ENCODE data around the gene PLAGL2.
"Not testable (repeated sequence)": the region's sequence is repeated elsewhere in the genome, so short reads cannot be mapped to it uniquely, and the experiment has no call there.

Gene PLAGL2

GRCh38 chr20:32186506-32186905, 21.0 kb downstream of the PLAGL2 start:
- in situ Hi-C loops (cut with MboI; ENCODE audit: low sequenced_read_pairs): no loop called here

GRCh38 chr20:32184961-32185603, 22.5 kb downstream of the PLAGL2 start:
- in situ Hi-C loops (cut with MboI; ENCODE audit: low sequenced_read_pairs): no loop called here

GRCh38 chr20:32183947-32184635, 23.5 kb downstream of the PLAGL2 start:
- in situ Hi-C loops (cut with MboI; ENCODE audit: low sequenced_read_pairs): no loop called here

- in situ Hi-C loops (cut with MboI; ENCODE audit: low sequenced_read_pairs): no loop called here
Measured at GRCh38 chr20:32181606-32182005, 25.9 kb downstream of the PLAGL2 start.

- in situ Hi-C loops (cut with MboI; ENCODE audit: low sequenced_read_pairs): no loop called here
Measured at GRCh38 chr20:32179934-32180333, 27.6 kb downstream of the PLAGL2 start.

GRCh38 chr20:32179515-32179914, 28.0 kb downstream of the PLAGL2 start:
- in situ Hi-C loops (cut with MboI; ENCODE audit: low sequenced_read_pairs): no loop called here

- in situ Hi-C loops (cut with MboI; ENCODE audit: low sequenced_read_pairs): not testable (repeated sequence)
Measured at GRCh38 chr20:32177696-32178095, 29.8 kb downstream of the PLAGL2 start.

- in situ Hi-C loops (cut with MboI; ENCODE audit: low sequenced_read_pairs): no loop called here
Measured at GRCh38 chr20:32168184-32168910, 39.2 kb downstream of the PLAGL2 start.

- in situ Hi-C loops (cut with MboI; ENCODE audit: low sequenced_read_pairs): no loop called here
Measured at GRCh38 chr20:32167552-32167951, 40.0 kb downstream of the PLAGL2 start.

- in situ Hi-C loops (cut with MboI; ENCODE audit: low sequenced_read_pairs): no loop called here
Measured at GRCh38 chr20:32165836-32166545, 41.6 kb downstream of the PLAGL2 start.

- in situ Hi-C loops (cut with MboI; ENCODE audit: low sequenced_read_pairs): no loop called here
Measured at GRCh38 chr20:32164984-32165735, 42.4 kb downstream of the PLAGL2 start.

GRCh38 chr20:32163951-32164350, 43.6 kb downstream of the PLAGL2 start:
- in situ Hi-C loops (cut with MboI; ENCODE audit: low sequenced_read_pairs): no loop called here

GRCh38 chr20:32162351-32162750, 45.2 kb downstream of the PLAGL2 start:
- in situ Hi-C loops (cut with MboI; ENCODE audit: low sequenced_read_pairs): no loop called here

GRCh38 chr20:32160341-32160740, 47.2 kb downstream of the PLAGL2 start:
- in situ Hi-C loops (cut with MboI; ENCODE audit: low sequenced_read_pairs): no loop called here

- in situ Hi-C loops (cut with MboI; ENCODE audit: low sequenced_read_pairs): no loop called here
Measured at GRCh38 chr20:32159766-32160221, 47.7 kb downstream of the PLAGL2 start.

GRCh38 chr20:32158943-32159660, 48.4 kb downstream of the PLAGL2 start:
- in situ Hi-C loops (cut with MboI; ENCODE audit: low sequenced_read_pairs): no loop called here

GRCh38 chr20:32158351-32158750, 49.2 kb downstream of the PLAGL2 start:
- in situ Hi-C loops (cut with MboI; ENCODE audit: low sequenced_read_pairs): no loop called here

- in situ Hi-C loops (cut with MboI; ENCODE audit: low sequenced_read_pairs): no loop called here
Measured at GRCh38 chr20:32157611-32158010, 49.9 kb downstream of the PLAGL2 start.

- in situ Hi-C loops (cut with MboI; ENCODE audit: low sequenced_read_pairs): no loop called here
Measured at GRCh38 chr20:32155017-32155981, 52.2 kb downstream of the PLAGL2 start.

Measured in HL-60/S4 treated with phorbol 12-myristate 13-acetate at 8.2 ng/mL for 4 days and 3 days (cell line).